Mesodermal cell (in vitro differentiated cells): ENCODE data around the gene CAPN13.

Experiments
- H3K27ac ChIP-seq: 2 replicates; pipeline ENCODE4 v1.7.0; 2013; ENCODE audit warnings: mild to moderate bottlenecking, low read depth, low read length, moderate library complexity; ENCODE audit not compliant: severe bottlenecking
- H3K36me3 ChIP-seq: 2 replicates; pipeline ENCODE4 v1.7.1; 2013; ENCODE audit warnings: mild to moderate bottlenecking, low read length, moderate library complexity; ENCODE audit not compliant: control insufficient read depth, insufficient read depth
- H3K4me1 ChIP-seq: one replicate; pipeline ENCODE4 v1.7.1; 2013; ENCODE audit warnings: mild to moderate bottlenecking, low read length; ENCODE audit not compliant: insufficient read depth, control insufficient read depth, poor library complexity, severe bottlenecking
- H3K4me3 ChIP-seq: 2 replicates; pipeline ENCODE4 v1.7.0; 2013; ENCODE audit warnings: low read length, control low read depth, mild to moderate bottlenecking; ENCODE audit not compliant: insufficient read depth, poor library complexity, severe bottlenecking; ENCODE audit errors: extremely low read depth
- H3K9me3 ChIP-seq: 2 replicates; pipeline ENCODE4 v1.7.1; 2013; ENCODE audit warnings: mild to moderate bottlenecking, low read length, moderate library complexity; ENCODE audit not compliant: control insufficient read depth
- WGBS, 2 experiments: methylation state at CpG; one replicate each; pipeline ENCODE4 v1.1.5; 2013; ENCODE audit warnings: missing lambda C conversion rate in 2 of 2; ENCODE audit not compliant: insufficient coverage in 2 of 2; 5-methylcytosine and 5-hydroxymethylcytosine counted together

The CAPN13 gene

GRCh38 chr2:30689496-30690125, 117.6 kb downstream of the CAPN13 start:
- Histone ChIP-seq H3K4me3 (no peak overlapping the region), H3K27ac (no peak overlapping the region), H3K4me1 (no peaks in the 10 kb centered on the region), H3K9me3 (no peaks in the 10 kb centered on the region), H3K36me3 (no peaks in the 10 kb centered on the region)
- WGBS, 2 experiments = 82 to 89% methylated on average over 3 to 4 of the region's 6 CpGs

- no peaks in the 10 kb centered on the region for H3K9me3 ChIP-seq
- no peaks in the 10 kb centered on the region for H3K4me1 ChIP-seq
- no peaks in the 10 kb centered on the region for H3K36me3 ChIP-seq
- H3K27ac ChIP-seq = no peak overlapping the region
- H3K4me3 ChIP-seq = no peak overlapping the region
- 76 to 86% methylated on average over 3 to 4 of the region's 4 CpGs for WGBS, 2 experiments
Observed at GRCh38 chr2:30688956-30689401, 118.3 kb downstream of the CAPN13 start.

- 82 to 95% methylated on average over 1 to 3 of the region's 4 CpGs for WGBS, 2 experiments
- Histone ChIP-seq H3K27ac (no peak overlapping the region), H3K4me3 (no peak overlapping the region), H3K4me1 (no peaks in the 10 kb centered on the region), H3K9me3 (no peaks in the 10 kb centered on the region), H3K36me3 (no peaks in the 10 kb centered on the region)
Observed at GRCh38 chr2:30686669-30687068, 120.6 kb downstream of the CAPN13 start.

- no peaks in the 10 kb centered on the region for H3K9me3 ChIP-seq
- WGBS, 2 experiments = 78 to 94% methylated on average over 1 to 2 of the region's 2 CpGs
- no peaks in the 10 kb centered on the region for H3K4me1 ChIP-seq
Observed at GRCh38 chr2:30686000-30686399, 121.2 kb downstream of the CAPN13 start.

GRCh38 chr2:30684996-30685395, 122.2 kb downstream of the CAPN13 start:
- WGBS, 2 experiments = 84 to 97% methylated on average over 3 of the region's 3 CpGs
- Histone ChIP-seq H3K36me3 (no peaks in the 10 kb centered on the region), H3K4me3 (no peak overlapping the region), H3K27ac (no peak overlapping the region), H3K9me3 (no peaks in the 10 kb centered on the region), H3K4me1 (no peaks in the 10 kb centered on the region)

More at GRCh38 chr2:30686000-30686399, 121.2 kb downstream of the CAPN13 start:
- H3K4me3 ChIP-seq = no peak overlapping the region
- H3K27ac ChIP-seq = no peak overlapping the region
- H3K36me3 ChIP-seq = no peaks in the 10 kb centered on the region

- Histone ChIP-seq H3K4me3 (no peak overlapping the region), H3K27ac (no peak overlapping the region), H3K4me1 (no peaks in the 10 kb centered on the region), H3K9me3 (no peaks in the 10 kb centered on the region), H3K36me3 (no peaks in the 10 kb centered on the region)
- 83 to 93% methylated on average over 2 to 5 of the region's 5 CpGs for WGBS, 2 experiments
Observed at GRCh38 chr2:30684516-30684915, 122.7 kb downstream of the CAPN13 start.

GRCh38 chr2:30684026-30684425, 123.2 kb downstream of the CAPN13 start:
- no peak overlapping the region for H3K27ac ChIP-seq
- no peaks in the 10 kb centered on the region for H3K36me3 ChIP-seq
- no peak overlapping the region for H3K4me3 ChIP-seq
- no peaks in the 10 kb centered on the region for H3K9me3 ChIP-seq
- WGBS, 2 experiments = 82 to 97% methylated on average over 6 to 7 of the region's 8 CpGs
- H3K4me1 ChIP-seq = no peaks in the 10 kb centered on the region

GRCh38 chr2:30683236-30683956, 123.8 kb downstream of the CAPN13 start:
- 86 to 97% methylated on average over 3 to 6 of the region's 8 CpGs for WGBS, 2 experiments
- no peaks in the 10 kb centered on the region for H3K9me3 ChIP-seq
- H3K4me1 ChIP-seq = no peaks in the 10 kb centered on the region
- no peak overlapping the region for H3K27ac ChIP-seq
- no peak overlapping the region for H3K4me3 ChIP-seq
- H3K36me3 ChIP-seq = no peaks in the 10 kb centered on the region

- H3K4me1 ChIP-seq = no peaks in the 10 kb centered on the region
- no peaks in the 10 kb centered on the region for H3K9me3 ChIP-seq
- no peaks in the 10 kb centered on the region for H3K36me3 ChIP-seq
- no peak overlapping the region for H3K4me3 ChIP-seq
- no peak overlapping the region for H3K27ac ChIP-seq
- WGBS, 2 experiments = 100% methylated on average over 1 to 2 of the region's 4 CpGs
Observed at GRCh38 chr2:30681022-30681421, 126.2 kb downstream of the CAPN13 start.

- WGBS, 2 experiments = 88 to 94% methylated on average over 2 to 3 of the region's 3 CpGs
Observed at GRCh38 chr2:30680121-30680520, 127.1 kb downstream of the CAPN13 start.

More at GRCh38 chr2:30680121-30680520, 127.1 kb downstream of the CAPN13 start:
- Histone ChIP-seq H3K36me3 (no peaks in the 10 kb centered on the region), H3K4me1 (no peaks in the 10 kb centered on the region), H3K4me3 (no peak overlapping the region), H3K27ac (no peak overlapping the region), H3K9me3 (no peaks in the 10 kb centered on the region)
